Brain microvascular endothelial cell (primary cell): ENCODE results near the gene CCDC187.

Source experiments
- DNase-seq: peaks from one replicate; pipeline ENCODE4 v3.0.0-alpha.2; 2020
- H3K27ac ChIP-seq: fragments of 250-450 bp; sonication (Bioruptor Pico); 2 replicates; pipeline ENCODE4 v1.5.1; 2020; ENCODE audit warnings: mild to moderate bottlenecking, moderate library complexity
- H3K27me3 ChIP-seq: fragments of 250-450 bp; sonication (Bioruptor Pico); replicated peaks from 2 replicates; pipeline ENCODE4 v1.5.1; 2020; ENCODE audit warnings: mild to moderate bottlenecking
- H3K36me3 ChIP-seq: fragments of 250-450 bp; sonication (Bioruptor Pico); replicated peaks from 2 replicates; pipeline ENCODE4 v1.5.1; 2020; ENCODE audit warnings: mild to moderate bottlenecking
- H3K4me3 ChIP-seq: 2 replicates; pipeline ENCODE4 v1.5.1; 2011; ENCODE audit warnings: low read depth, mild to moderate bottlenecking, control low read depth, low read length, moderate library complexity
- in situ Hi-C: cut with HindIII; loops from 2 replicates; pipeline ENCODE4 v1.10.0; 2017; ENCODE audit warnings: low sequenced_read_pairs, low pct_ligation_motif_present
- TF ChIP-seq, protein P1 (sequence below): IDR thresholded peaks from 2 replicates; pipeline ENCODE4 v1.5.1; 2011; ENCODE audit warnings: low read depth, mild to moderate bottlenecking, moderate library complexity, low read length, control low read depth, inconsistent platforms; ENCODE audit errors: missing control alignments

The CCDC187 gene

GRCh38 chr9:136337416-136338395 is 33.8 kb upstream of the CCDC187 start:
- Histone ChIP-seq H3K27ac (no peak overlapping the region), H3K4me3 (no peak overlapping the region), H3K27me3 (no peaks in the 10 kb centered on the region), H3K36me3 (peaks cover 52% of the 10 kb centered on the region)
- no peak for DNase-seq
- TF ChIP-seq, protein P1, sequence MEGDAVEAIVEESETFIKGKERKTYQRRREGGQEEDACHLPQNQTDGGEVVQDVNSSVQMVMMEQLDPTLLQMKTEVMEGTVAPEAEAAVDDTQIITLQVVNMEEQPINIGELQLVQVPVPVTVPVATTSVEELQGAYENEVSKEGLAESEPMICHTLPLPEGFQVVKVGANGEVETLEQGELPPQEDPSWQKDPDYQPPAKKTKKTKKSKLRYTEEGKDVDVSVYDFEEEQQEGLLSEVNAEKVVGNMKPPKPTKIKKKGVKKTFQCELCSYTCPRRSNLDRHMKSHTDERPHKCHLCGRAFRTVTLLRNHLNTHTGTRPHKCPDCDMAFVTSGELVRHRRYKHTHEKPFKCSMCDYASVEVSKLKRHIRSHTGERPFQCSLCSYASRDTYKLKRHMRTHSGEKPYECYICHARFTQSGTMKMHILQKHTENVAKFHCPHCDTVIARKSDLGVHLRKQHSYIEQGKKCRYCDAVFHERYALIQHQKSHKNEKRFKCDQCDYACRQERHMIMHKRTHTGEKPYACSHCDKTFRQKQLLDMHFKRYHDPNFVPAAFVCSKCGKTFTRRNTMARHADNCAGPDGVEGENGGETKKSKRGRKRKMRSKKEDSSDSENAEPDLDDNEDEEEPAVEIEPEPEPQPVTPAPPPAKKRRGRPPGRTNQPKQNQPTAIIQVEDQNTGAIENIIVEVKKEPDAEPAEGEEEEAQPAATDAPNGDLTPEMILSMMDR: no peak
- in situ Hi-C loops: no loop called here

GRCh38 chr9:136336881-136337280 is 33.0 kb upstream of the CCDC187 start:
- TF ChIP-seq, protein P1: no peak
- Histone ChIP-seq H3K4me3 (no peak overlapping the region), H3K36me3 (peaks cover 52% of the 10 kb centered on the region)

GRCh38 chr9:136336156-136336870 is 32.4 kb upstream of the CCDC187 start:
- Histone ChIP-seq H3K27me3 (no peaks in the 10 kb centered on the region), H3K4me3 (no peak overlapping the region), H3K36me3 (peaks cover 48% of the 10 kb centered on the region), H3K27ac (no peak overlapping the region)
- DNase-seq: peak; percentile 38
- TF ChIP-seq, protein P1: no peak
- in situ Hi-C loops: no loop called here

More at GRCh38 chr9:136336881-136337280, 33.0 kb upstream of the CCDC187 start:
- Histone ChIP-seq H3K27ac (no peak overlapping the region), H3K27me3 (no peaks in the 10 kb centered on the region)
- no peak for DNase-seq
- in situ Hi-C loops: no loop called here

DNA sequence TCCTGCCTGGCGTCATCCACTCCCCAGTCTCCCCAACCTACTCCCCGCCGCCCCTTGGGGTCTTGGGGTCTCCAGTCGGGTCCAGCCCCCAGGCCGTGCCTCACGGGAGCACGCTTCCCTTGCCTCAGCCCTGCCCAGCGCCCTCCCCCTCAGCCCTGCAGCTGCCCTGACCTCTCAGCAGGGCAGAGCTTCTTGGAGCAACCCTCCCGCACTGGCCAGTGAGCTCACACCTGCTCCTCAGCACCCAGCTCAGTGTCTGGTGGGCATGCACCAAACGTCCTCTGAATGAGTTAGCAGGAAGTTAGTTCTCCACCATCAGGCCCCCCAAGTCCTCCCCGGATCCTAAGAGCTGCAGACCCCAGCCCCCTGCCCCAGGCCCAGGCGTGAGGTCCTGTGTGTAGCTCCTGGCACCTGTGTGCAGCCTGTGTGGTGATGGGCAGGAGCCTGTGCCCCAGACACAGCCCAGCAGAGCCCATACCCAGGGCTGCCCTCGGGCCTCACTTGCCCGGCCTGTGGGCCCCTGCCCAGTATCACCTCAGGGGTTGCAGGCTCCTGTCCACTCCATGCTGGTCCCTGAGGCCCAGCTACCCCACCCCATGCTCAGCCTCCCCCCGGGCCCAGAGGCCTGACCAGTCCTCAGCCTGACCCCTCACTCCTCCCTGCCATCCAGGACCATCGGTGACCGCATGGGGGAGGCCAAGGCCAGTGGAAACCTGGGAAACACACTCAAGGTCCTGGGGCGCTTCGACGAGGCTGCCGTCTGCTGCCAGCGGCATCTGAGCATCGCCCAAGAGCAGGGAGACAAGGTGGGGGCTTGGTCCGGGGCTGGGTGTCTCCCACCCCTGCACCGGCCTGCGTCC is 31.6 kb upstream of the CCDC187 start:
- in situ Hi-C loops: no loop called here
- DNase-seq: no peak
- H3K27me3 ChIP-seq: no peaks in the 10 kb centered on the region
- no peak overlapping the region for H3K27ac ChIP-seq
- TF ChIP-seq, protein P1: no peak
- no peak overlapping the region for H3K4me3 ChIP-seq
- peaks cover 40% of the 10 kb centered on the region for H3K36me3 ChIP-seq

DNA sequence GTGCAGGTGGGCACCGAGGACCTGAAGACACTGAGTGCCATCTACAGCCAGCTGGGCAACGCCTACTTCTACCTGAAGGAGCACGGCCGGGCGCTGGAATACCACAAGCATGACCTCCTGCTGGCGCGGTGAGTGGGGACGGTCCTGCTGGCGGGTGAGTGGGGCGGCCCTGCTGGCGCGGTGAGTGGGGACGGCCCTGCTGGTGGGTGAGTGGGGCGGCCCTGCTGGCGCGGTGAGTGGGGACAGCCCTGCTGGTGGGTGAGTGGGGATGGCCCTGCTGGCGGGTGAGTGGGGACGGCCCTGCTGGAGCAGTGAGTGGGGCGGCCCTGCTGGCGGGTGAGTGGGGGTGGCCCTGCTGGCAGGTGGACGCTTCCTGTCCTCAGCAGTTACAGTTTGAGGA is 30.6 kb upstream of the CCDC187 start:
- no peak for DNase-seq
- Histone ChIP-seq H3K36me3 (peaks cover 30% of the 10 kb centered on the region), H3K27ac (no peak overlapping the region), H3K4me3 (no peak overlapping the region), H3K27me3 (no peaks in the 10 kb centered on the region)
- TF ChIP-seq, protein P1: no peak
- in situ Hi-C loops: no loop called here
